Measurements from ENCODE around the gene SH3RF3.

SH3RF3 gene

GRCh38 chr2:109411640-109412325 lies 282.8 kb downstream of the SH3RF3 start:
- intact Hi-C loops (cut with DNase I), result no loop called here
- DNase-seq, result no peak

GRCh38 chr2:109415581-109416013 lies 286.6 kb downstream of the SH3RF3 start:
- DNase-seq, result no peak
- intact Hi-C loops (cut with DNase I), result no loop called here

GRCh38 chr2:109417701-109418335 lies 288.8 kb downstream of the SH3RF3 start:
- DNase-seq, result no peak
- intact Hi-C loops (cut with DNase I), result no loop called here

- no peak for DNase-seq
- intact Hi-C loops (cut with DNase I), result no loop called here
Observed at GRCh38 chr2:109418716-109419115, 289.7 kb downstream of the SH3RF3 start.

GRCh38 chr2:109419171-109419756 lies 290.3 kb downstream of the SH3RF3 start:
- no peak for DNase-seq
- intact Hi-C loops (cut with DNase I), result no loop called here

- DNase-seq, result no peak
- intact Hi-C loops (cut with DNase I), result no loop called here
Observed at GRCh38 chr2:109419960-109420370, 291.0 kb downstream of the SH3RF3 start.

- intact Hi-C loops (cut with DNase I), result no loop called here
- DNase-seq, result no peak
Observed at GRCh38 chr2:109421101-109421500, 292.1 kb downstream of the SH3RF3 start.

- no peak for DNase-seq
- intact Hi-C loops (cut with DNase I), result no loop called here
Observed at GRCh38 chr2:109421642-109422041, 292.6 kb downstream of the SH3RF3 start.

GRCh38 chr2:109422071-109422757 lies 293.2 kb downstream of the SH3RF3 start:
- DNase-seq, result no peak
- intact Hi-C loops (cut with DNase I), result no loop called here

GRCh38 chr2:109422758-109423500 lies 293.9 kb downstream of the SH3RF3 start:
- intact Hi-C loops (cut with DNase I), result no loop called here
- DNase-seq, result no peak

GRCh38 chr2:109423556-109424359 lies 294.8 kb downstream of the SH3RF3 start:
- intact Hi-C loops (cut with DNase I), result no loop called here
- peak in 2 of 42 donors; percentile 2 to 38 for DNase-seq

GRCh38 chr2:109425411-109425810 lies 296.4 kb downstream of the SH3RF3 start:
- intact Hi-C loops (cut with DNase I), result no loop called here

GRCh38 chr2:109427661-109428091 lies 298.7 kb downstream of the SH3RF3 start:
- intact Hi-C loops (cut with DNase I), result no loop called here
- peak in 1 of 42 donors; percentile 1 for DNase-seq

More at GRCh38 chr2:109425411-109425810, 296.4 kb downstream of the SH3RF3 start:
- DNase-seq, result no peak

- intact Hi-C loops (cut with DNase I), result no loop called here
- DNase-seq, result peak in 3 of 42 donors; percentile 2 to 14 (median 2)
Observed at GRCh38 chr2:109428281-109428680, 299.3 kb downstream of the SH3RF3 start.

- peak in 1 of 42 donors; percentile 4 for DNase-seq
- intact Hi-C loops (cut with DNase I), result no loop called here
Observed at GRCh38 chr2:109428841-109429566, 300.0 kb downstream of the SH3RF3 start.

GRCh38 chr2:109429567-109430328 lies 300.7 kb downstream of the SH3RF3 start:
- intact Hi-C loops (cut with DNase I), result no loop called here

GRCh38 chr2:109430329-109430636 lies 301.3 kb downstream of the SH3RF3 start:
- DNase-seq, result peak in 2 of 42 donors; percentile 0 to 23
- intact Hi-C loops (cut with DNase I), result no loop called here

More at GRCh38 chr2:109429567-109430328, 300.7 kb downstream of the SH3RF3 start:
- DNase-seq, result peak in 2 of 42 donors; percentile 1 to 22

Data from head of caudate nucleus (tissue), 42 donors.